ENCODE measurements around the gene TBCD.

TBCD gene

GRCh38 chr17:82895087-82895486, 143.2 kb downstream of the TBCD start:
- CTCF ChIA-PET = interaction anchor here (0.9 to 1.6 kb wide), 3 partner anchors 10 to 114 kb away, joined by 3 to 4 read pairs (median 3); no protein-coding TSS in a partner anchor
- POLR2A ChIA-PET = no interaction called here
- TF ChIP-seq, protein P1, sequence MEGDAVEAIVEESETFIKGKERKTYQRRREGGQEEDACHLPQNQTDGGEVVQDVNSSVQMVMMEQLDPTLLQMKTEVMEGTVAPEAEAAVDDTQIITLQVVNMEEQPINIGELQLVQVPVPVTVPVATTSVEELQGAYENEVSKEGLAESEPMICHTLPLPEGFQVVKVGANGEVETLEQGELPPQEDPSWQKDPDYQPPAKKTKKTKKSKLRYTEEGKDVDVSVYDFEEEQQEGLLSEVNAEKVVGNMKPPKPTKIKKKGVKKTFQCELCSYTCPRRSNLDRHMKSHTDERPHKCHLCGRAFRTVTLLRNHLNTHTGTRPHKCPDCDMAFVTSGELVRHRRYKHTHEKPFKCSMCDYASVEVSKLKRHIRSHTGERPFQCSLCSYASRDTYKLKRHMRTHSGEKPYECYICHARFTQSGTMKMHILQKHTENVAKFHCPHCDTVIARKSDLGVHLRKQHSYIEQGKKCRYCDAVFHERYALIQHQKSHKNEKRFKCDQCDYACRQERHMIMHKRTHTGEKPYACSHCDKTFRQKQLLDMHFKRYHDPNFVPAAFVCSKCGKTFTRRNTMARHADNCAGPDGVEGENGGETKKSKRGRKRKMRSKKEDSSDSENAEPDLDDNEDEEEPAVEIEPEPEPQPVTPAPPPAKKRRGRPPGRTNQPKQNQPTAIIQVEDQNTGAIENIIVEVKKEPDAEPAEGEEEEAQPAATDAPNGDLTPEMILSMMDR (IDR thresholded peaks at IDR 0.05; ENCODE audit: insufficient read depth, low read length, missing control alignments) = no peak

GRCh38 chr17:82896071-82897000, 144.5 kb downstream of the TBCD start:
- no peak overlapping the region for H3K4me3 ChIP-seq (ENCODE audit: low read depth, low read length)
- CTCF ChIA-PET = interaction anchor here (0.9 to 1.6 kb wide), 6 partner anchors 11 to 36 kb away, joined by 3 to 4 read pairs (median 3); no protein-coding TSS in a partner anchor
- POLR2A ChIA-PET = no interaction called here
- DNase-seq (ENCODE audit: low read depth, low spot score) = no peak
- TF ChIP-seq, protein P1 (IDR thresholded peaks at IDR 0.05; ENCODE audit: insufficient read depth, low read length, missing control alignments) = no peak

More at GRCh38 chr17:82895087-82895486, 143.2 kb downstream of the TBCD start:
- H3K4me3 ChIP-seq (ENCODE audit: low read depth, low read length) = no peak overlapping the region
- DNase-seq (ENCODE audit: low read depth, low spot score) = no peak

DNA sequence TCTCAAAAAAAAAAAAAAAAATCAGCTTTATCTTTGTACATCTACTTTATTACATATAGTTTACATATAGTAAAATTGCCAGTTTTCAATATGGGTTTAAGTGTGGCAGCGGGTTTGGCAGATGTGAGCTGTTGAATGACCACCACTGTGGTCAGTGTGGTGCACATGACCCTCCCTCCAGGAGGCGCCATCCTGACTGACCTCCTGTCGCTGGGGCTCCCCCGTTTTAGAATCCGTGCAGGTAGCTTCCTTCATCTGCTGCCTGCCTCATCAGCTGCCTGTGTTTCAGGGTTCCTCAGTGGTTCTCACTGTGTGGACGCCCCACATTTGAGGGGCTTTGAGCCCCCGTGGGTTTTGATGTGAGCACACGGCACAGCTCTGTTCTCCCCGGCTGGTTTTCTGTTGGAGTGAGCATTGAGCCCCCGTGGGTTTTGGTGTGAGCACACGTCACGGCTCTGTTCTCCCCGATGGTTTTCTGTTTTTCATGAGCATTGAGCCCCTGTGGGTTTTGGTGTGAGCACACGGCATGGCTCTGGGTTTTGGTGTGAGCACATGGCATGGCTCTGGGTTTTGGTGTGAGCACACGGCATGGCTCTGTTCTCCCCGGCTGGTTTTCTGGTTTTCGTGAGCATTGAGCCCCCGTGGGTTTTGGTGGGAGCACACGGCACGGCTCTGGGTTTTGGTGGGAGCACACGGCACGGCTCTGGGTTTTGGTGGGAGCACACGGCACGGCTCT, 145.8 kb downstream of the TBCD start:
- no peak for DNase-seq (ENCODE audit: low read depth, low spot score)
- H3K4me3 ChIP-seq (ENCODE audit: low read depth, low read length) = no peak overlapping the region
- TF ChIP-seq, protein P1 (IDR thresholded peaks at IDR 0.05; ENCODE audit: insufficient read depth, low read length, missing control alignments) = no peak
- ChIA-PET CTCF (interaction anchor here (0.9 to 1.4 kb wide), 6 partner anchors 9 to 116 kb away, joined by 3 to 4 read pairs (median 3); no protein-coding TSS in a partner anchor), POLR2A (no interaction called here)

- no peak for DNase-seq (ENCODE audit: low read depth, low spot score)
- TF ChIP-seq, protein P1 (IDR thresholded peaks at IDR 0.05; ENCODE audit: insufficient read depth, low read length, missing control alignments) = no peak
- ChIA-PET POLR2A (no interaction called here), CTCF (interaction anchor here (1.1 kb wide), 1 partner anchor 16 kb away, joined by 5 read pairs; no protein-coding TSS in a partner anchor)
- no peak overlapping the region for H3K4me3 ChIP-seq (ENCODE audit: low read depth, low read length)
Measured at GRCh38 chr17:82898976-82899514, 147.2 kb downstream of the TBCD start.

DNA sequence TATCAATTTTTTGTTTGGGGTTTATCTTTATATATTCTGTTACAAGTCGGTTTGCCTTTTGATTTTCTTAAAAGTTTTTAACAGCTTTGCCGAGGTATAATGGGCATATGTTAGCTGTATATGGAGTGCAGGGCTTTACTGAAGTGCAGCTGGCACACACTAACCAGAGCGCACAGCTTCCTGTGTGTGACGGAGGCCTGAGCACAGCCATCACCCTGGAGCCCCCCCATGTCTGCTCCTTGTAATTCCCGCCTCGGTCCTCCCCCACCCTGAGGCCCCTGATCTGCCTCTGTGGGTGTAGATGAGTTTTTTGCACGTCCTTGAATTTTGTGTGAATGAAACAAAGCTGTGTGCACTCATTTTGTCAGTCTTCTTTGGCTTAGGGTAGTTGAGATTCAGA, 148.1 kb downstream of the TBCD start:
- TF ChIP-seq, protein P1 (IDR thresholded peaks at IDR 0.05; ENCODE audit: insufficient read depth, low read length, missing control alignments) = no peak
- ChIA-PET POLR2A (no interaction called here), CTCF (interaction anchor here (1.0 to 1.4 kb wide), 4 partner anchors 9 to 30 kb away, joined by 3 to 12 read pairs (median 3); no protein-coding TSS in a partner anchor)
- H3K4me3 ChIP-seq (ENCODE audit: low read depth, low read length) = no peak overlapping the region
- no peak for DNase-seq (ENCODE audit: low read depth, low spot score)
